Measurements from ENCODE around the gene MAN2A2. TPM values are rescaled to one million over a fixed set of nuclear protein-coding genes. Genes with fewer than 3 reads are reported as not detected.

MAN2A2 gene
- total and polyA plus RNA-seq, 8 donors: 46.1 to 86.3 (median 59.4) TPM

GRCh38 chr15:90866800-90867199 lies 36.3 kb upstream of the MAN2A2 start:
- Histone ChIP-seq H3K4me1 (peaks cover 27 to 64% of the 10 kb centered on the region in 2 donors), H3K27ac (no peak overlapping the region), H3K9me3 (no peaks in the 10 kb centered on the region), H3K36me3 (no peaks in the 10 kb centered on the region), H3K4me3 (no peak overlapping the region), H3K27me3 (no peaks in the 10 kb centered on the region)
- ATAC-seq: no peak
- no peak for TF ChIP-seq CTCF (IDR thresholded peaks at IDR 0.05)
- DNase-seq: no peak
- intact Hi-C loops (cut with DNase I): no loop called here

DNA sequence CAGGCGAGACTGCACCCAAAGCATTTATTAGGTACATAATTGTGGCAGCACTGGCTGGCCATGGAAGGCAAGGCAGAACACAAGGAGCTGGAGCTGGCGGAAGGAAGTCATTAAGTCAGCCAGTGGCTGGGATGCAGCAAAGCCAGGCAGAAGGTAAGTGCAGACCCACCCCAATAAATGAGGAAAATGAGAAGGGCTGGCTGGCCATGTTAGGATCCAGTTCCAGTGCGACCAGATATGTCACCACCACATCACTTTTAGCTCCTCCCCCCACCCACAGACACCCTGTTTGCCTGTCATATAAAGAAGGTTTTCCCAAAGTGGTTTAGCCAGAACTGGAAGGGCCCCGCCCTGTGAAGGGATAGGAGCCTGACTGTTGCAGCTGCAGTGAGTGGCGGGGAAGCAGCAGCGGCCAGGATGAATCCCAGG lies 34.8 kb upstream of the MAN2A2 start, which contains the start of gene FURIN:
FURIN (plus strand) TSS at position 328 of the 429 bp plus-strand sequence. CDS start 7,153 bp downstream, outside the sequence.
- no peak within 1 kb of the TSS for H3K4me3 ChIP-seq
- intact Hi-C loops (cut with DNase I): no loop called here
- peaks cover 36 to 63% of the 10 kb centered on the region in 2 donors for H3K4me1 ChIP-seq
- peak within 1 kb of the TSS; percentile 96 to 97 for H3K27ac ChIP-seq
- no peaks in the 10 kb centered on the region for H3K36me3 ChIP-seq
- ATAC-seq: no peak
- no peaks in the 10 kb centered on the region for H3K27me3 ChIP-seq
- DNase-seq: no peak
- no peak for TF ChIP-seq CTCF (IDR thresholded peaks at IDR 0.05)
- no peaks in the 10 kb centered on the region for H3K9me3 ChIP-seq

DNA sequence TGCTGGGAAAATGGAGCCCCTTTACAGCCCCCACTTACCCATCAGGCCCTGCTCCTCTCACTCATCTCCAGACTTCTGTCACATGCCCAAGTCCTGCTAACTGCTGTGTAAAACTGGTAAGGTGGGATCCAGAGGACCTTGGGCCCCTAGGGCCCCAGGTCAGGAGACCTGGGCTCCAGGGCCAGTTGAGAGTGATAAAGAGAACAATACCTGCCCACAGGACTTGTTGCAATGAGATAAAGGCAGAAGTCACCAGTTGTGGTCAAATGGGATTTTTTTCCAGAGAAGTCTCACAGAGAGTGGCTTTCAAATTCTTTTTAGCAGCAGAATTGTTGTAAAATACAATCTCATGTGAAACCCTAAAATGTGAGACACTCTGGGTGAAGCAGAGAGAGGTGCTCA lies 34.0 kb upstream of the MAN2A2 start:
- peaks cover 41 to 63% of the 10 kb centered on the region in 2 donors for H3K4me1 ChIP-seq
- intact Hi-C loops (cut with DNase I): no loop called here
- DNase-seq (peak in 1 of 4 donors; percentile 1), ATAC-seq (no peak)
- no peaks in the 10 kb centered on the region for H3K9me3 ChIP-seq
- no peaks in the 10 kb centered on the region for H3K36me3 ChIP-seq
- peak overlapping the region; percentile 96 to 97 for H3K27ac ChIP-seq
- no peaks in the 10 kb centered on the region for H3K27me3 ChIP-seq
- H3K4me3 ChIP-seq: no peak overlapping the region
- no peak for TF ChIP-seq CTCF (IDR thresholded peaks at IDR 0.05)

GRCh38 chr15:90869601-90870353 lies 33.3 kb upstream of the MAN2A2 start:
- ATAC-seq: peak; percentile 65
- Histone ChIP-seq H3K27me3 (no peaks in the 10 kb centered on the region), H3K9me3 (no peaks in the 10 kb centered on the region), H3K27ac (peak overlapping the region; percentile 96 to 97), H3K4me3 (peak overlapping the region in 1 of 2 donors; percentile 89), H3K36me3 (no peaks in the 10 kb centered on the region), H3K4me1 (peaks cover 41 to 65% of the 10 kb centered on the region in 2 donors)
- DNase-seq: peak in 3 of 4 donors; percentile 68 to 90 (median 90)
- no peak for TF ChIP-seq CTCF (IDR thresholded peaks at IDR 0.05)
- intact Hi-C loops (cut with DNase I): no loop called here

DNA sequence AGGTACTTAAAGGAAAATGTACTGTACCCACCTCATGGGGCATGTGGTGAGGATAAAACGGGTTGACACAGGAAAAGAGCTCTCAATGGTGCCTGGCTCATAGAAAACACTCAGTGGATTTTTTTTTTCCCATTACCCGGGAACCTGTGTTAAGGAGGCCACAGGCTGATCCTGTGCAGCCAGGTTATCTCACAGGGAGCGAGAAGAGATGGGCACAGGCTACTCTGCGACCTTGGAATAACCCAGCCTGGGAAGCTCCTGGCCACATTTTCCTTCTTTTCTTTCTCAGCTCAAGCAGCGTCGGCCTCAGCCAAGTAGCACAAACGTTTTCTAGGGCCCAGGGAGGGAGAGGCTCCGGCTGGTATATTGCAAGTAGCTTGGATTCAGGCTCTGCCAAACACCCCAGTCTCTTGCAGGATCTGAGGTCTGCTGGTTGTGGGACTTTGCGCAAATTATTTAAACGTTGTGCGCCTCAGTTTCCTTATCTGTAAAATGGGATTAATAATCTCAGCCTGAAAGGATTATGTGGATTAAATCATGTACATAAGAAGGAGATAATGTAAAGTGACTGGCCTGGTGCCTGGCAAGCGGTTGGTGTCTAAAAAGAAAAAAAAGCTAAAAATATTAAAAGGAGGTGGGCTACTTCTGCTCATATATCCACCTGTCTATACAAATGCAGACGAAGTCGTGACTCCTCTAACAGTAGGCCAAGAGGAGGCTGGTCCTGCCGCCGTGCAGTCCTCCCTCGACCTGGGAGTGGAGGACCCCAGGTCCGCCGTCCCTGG lies 32.6 kb upstream of the MAN2A2 start:
- no peaks in the 10 kb centered on the region for H3K9me3 ChIP-seq
- intact Hi-C loops (cut with DNase I): no loop called here
- no peak for TF ChIP-seq CTCF (IDR thresholded peaks at IDR 0.05)
- ATAC-seq (peak; percentile 3), DNase-seq (peak in 1 of 4 donors; percentile 35)
- H3K27ac ChIP-seq: peak overlapping the region; percentile 96 to 97
- no peaks in the 10 kb centered on the region for H3K27me3 ChIP-seq
- H3K36me3 ChIP-seq: peaks cover 0 to 5% of the 10 kb centered on the region in 2 donors
- H3K4me3 ChIP-seq: peak overlapping the region; percentile 71 to 89
- peaks cover 41 to 69% of the 10 kb centered on the region in 2 donors for H3K4me1 ChIP-seq

All from left lung (tissue), 10 donors.